Mesothelial cell of epicardium (in vitro differentiated cells): ENCODE results near the gene DCP2. TPM values are rescaled to one million over a fixed set of nuclear protein-coding genes. Genes with fewer than 3 reads are reported as not detected.

Experiments used
- DNase-seq, 2 experiments: peaks; one replicate each; pipeline ENCODE4 v3.0.0; 2021; ENCODE audit warnings: low spot score in 2 of 2; ENCODE audit not compliant: unreplicated experiment in 2 of 2
- H3K27ac Mint-ChIP-seq: 2 replicates; pipeline ENCODE4 v1.8.0; 2021; ENCODE audit warnings: mixed read lengths
- H3K27me3 Mint-ChIP-seq: 2 replicates; pipeline ENCODE4 v1.8.0; 2021; ENCODE audit warnings: low read depth, mixed read lengths
- H3K36me3 Mint-ChIP-seq: 2 replicates; pipeline ENCODE4 v1.8.0; 2021; ENCODE audit warnings: mixed read lengths
- H3K4me1 Mint-ChIP-seq: 2 replicates; pipeline ENCODE4 v1.8.0; 2021; ENCODE audit warnings: mixed read lengths
- H3K4me3 Mint-ChIP-seq: 2 replicates; pipeline ENCODE4 v1.8.0; 2021; ENCODE audit warnings: mild to moderate bottlenecking, moderate library complexity, mixed read lengths
- H3K9me3 Mint-ChIP-seq: 2 replicates; pipeline ENCODE4 v1.8.0; 2021; ENCODE audit warnings: mixed read lengths
- total RNA-seq: library from RNA; stranded (reverse); gene quantifications from 3 replicates; pipeline ENCODE4 v1.2.1, GENCODE V29; 2021
- TF ChIP-seq, protein P1 (sequence below): fragments of 200-600 bp; sonication (generic); IDR thresholded peaks from one replicate; pipeline ENCODE4 v1.5.0; 2021; ENCODE audit warnings: antibody characterized with exemption; ENCODE audit not compliant: unreplicated experiment

DCP2 gene
- 88.5 to 98.6 TPM (median 90.0 TPM) in 3 replicates for total RNA-seq

- Mint-ChIP-seq H3K4me3 (peak within 1 kb of the TSS; percentile 94), H3K27ac (peak within 1 kb of the TSS; percentile 99), H3K36me3 (peaks cover 3% of the 10 kb centered on the region), H3K9me3 (no peaks in the 10 kb centered on the region), H3K27me3 (no peaks in the 10 kb centered on the region), H3K4me1 (peaks cover 45% of the 10 kb centered on the region)
- peak; percentile 83 to 92 for DNase-seq
- TF ChIP-seq, protein P1, sequence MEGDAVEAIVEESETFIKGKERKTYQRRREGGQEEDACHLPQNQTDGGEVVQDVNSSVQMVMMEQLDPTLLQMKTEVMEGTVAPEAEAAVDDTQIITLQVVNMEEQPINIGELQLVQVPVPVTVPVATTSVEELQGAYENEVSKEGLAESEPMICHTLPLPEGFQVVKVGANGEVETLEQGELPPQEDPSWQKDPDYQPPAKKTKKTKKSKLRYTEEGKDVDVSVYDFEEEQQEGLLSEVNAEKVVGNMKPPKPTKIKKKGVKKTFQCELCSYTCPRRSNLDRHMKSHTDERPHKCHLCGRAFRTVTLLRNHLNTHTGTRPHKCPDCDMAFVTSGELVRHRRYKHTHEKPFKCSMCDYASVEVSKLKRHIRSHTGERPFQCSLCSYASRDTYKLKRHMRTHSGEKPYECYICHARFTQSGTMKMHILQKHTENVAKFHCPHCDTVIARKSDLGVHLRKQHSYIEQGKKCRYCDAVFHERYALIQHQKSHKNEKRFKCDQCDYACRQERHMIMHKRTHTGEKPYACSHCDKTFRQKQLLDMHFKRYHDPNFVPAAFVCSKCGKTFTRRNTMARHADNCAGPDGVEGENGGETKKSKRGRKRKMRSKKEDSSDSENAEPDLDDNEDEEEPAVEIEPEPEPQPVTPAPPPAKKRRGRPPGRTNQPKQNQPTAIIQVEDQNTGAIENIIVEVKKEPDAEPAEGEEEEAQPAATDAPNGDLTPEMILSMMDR, result no peak
Measured at GRCh38 chr5:112976432-112977309, at the start of gene DCP2. DCP2 (plus strand) TSS chr5:112976798; CDS start chr5:112976934, 136 bp downstream.

DNA sequence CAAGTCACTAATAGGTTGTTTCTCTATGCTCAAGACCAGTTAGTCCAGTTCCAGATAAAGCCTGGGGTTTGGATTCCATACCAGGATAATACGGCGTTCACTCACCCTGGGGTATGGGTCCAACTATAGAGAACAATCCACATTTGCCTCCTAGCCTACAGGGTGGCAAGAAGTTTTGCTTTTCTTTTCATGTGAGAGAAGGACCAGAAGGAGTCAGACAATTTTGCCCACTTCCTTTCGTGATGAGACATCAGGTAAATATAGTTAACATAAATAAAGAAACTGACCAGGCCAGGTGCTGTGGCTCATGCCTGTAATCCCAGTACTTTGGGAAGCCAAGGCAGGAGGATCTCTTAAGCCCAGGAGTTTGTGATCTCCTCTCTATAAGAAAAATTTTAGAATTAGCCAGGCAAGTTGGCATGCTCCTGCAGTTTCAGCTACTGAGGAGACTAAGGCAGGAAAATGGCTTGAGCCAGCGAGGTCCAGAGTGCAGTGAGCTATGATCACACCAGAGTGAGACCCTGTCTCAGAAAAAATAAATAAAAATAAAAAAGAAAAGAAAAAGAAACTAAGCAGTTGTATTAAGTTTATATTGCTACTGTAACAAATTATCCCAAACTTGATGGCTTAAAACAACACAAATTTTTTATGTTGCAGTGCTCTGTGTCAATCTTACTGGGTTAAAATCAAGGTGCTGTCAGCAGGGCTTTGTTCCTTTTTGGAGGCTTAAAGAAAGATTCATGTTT lies 47.1 kb upstream of the DCP2 start:
- Mint-ChIP-seq H3K27ac (no peak overlapping the region), H3K4me3 (no peak overlapping the region)
- no peak for DNase-seq

GRCh38 chr5:112930082-112930344 lies 46.6 kb upstream of the DCP2 start:
- no peak overlapping the region for H3K27ac Mint-ChIP-seq
- no peaks in the 10 kb centered on the region for H3K4me1 Mint-ChIP-seq
- TF ChIP-seq, protein P1, result no peak
- H3K36me3 Mint-ChIP-seq, result no peaks in the 10 kb centered on the region
- DNase-seq, result no peak
- no peaks in the 10 kb centered on the region for H3K9me3 Mint-ChIP-seq
- H3K27me3 Mint-ChIP-seq, result peaks cover 2% of the 10 kb centered on the region
- no peak overlapping the region for H3K4me3 Mint-ChIP-seq

More for the DNA sequence above, 47.1 kb upstream of the DCP2 start:
- TF ChIP-seq, protein P1, result no peak
- Mint-ChIP-seq H3K36me3 (no peaks in the 10 kb centered on the region), H3K9me3 (no peaks in the 10 kb centered on the region), H3K4me1 (no peaks in the 10 kb centered on the region), H3K27me3 (peaks cover 2% of the 10 kb centered on the region)

DNA sequence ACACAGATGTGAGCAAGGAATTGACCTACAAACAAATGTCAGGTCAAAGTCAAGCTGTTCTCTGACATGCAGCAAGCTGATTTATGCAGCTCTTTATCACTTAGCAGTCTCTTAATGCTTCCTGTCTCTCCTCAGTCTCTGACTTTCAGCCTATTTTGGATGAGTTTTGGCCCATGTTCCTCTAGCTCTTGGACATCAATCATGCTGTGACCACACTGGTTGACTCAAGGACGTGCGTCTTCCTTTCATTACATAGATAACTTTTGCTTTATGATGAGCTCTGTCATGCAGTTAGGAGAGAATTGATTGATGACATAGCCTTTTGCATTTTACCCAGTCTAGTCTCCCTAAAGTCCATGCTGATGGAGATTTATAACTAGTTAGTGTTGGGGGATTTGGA lies 45.1 kb upstream of the DCP2 start:
- Mint-ChIP-seq H3K4me3 (no peak overlapping the region), H3K27ac (no peak overlapping the region), H3K36me3 (no peaks in the 10 kb centered on the region), H3K27me3 (peaks cover 2% of the 10 kb centered on the region), H3K4me1 (no peaks in the 10 kb centered on the region), H3K9me3 (no peaks in the 10 kb centered on the region)
- no peak for DNase-seq
- TF ChIP-seq, protein P1, result no peak

- TF ChIP-seq, protein P1, result no peak
- Mint-ChIP-seq H3K27me3 (no peaks in the 10 kb centered on the region), H3K4me1 (no peaks in the 10 kb centered on the region), H3K27ac (no peak overlapping the region), H3K4me3 (no peak overlapping the region), H3K9me3 (no peaks in the 10 kb centered on the region), H3K36me3 (no peaks in the 10 kb centered on the region)
- DNase-seq, result no peak
Measured at GRCh38 chr5:112933105-112933504, 43.5 kb upstream of the DCP2 start.
